Measurements from ENCODE around the gene RFWD3. TPM values are rescaled to one million over a fixed set of nuclear protein-coding genes. Genes with fewer than 3 reads are reported as not detected.

Gene RFWD3
- total RNA-seq, 1 experiment from 2014 or later, result 53.7 TPM

- no peak for TF ChIP-seq SIN3A (IDR thresholded peaks at IDR 0.05; ENCODE audit: borderline replicate concordance, insufficient read depth, low read depth, low read length)
- no peak for TF ChIP-seq TCF7L2 (IDR thresholded peaks at IDR 0.05; ENCODE audit: low read depth, low read length)
- no peak for TF ChIP-seq POLR2AphosphoS5 (IDR thresholded peaks at IDR 0.05; ENCODE audit: low read depth, low read length)
- no peak for TF ChIP-seq REST (IDR thresholded peaks at IDR 0.05; ENCODE audit: insufficient read depth in 1 of 2, low read depth in 2 of 2, low read length in 1 of 2)
- TF ChIP-seq CTCF (IDR thresholded peaks at IDR 0.05), result no peak
- in situ Hi-C loops (cut with HindIII; ENCODE audit: low pct_unique_long_range_greater_than_20kb, low sequenced_read_pairs), result no loop called here
- ATAC-seq (no peak), DNase-seq (ENCODE audit: low read depth, low spot score) (no peak)
- ChIA-PET POLR2A (no interaction called here), CTCF (no interaction called here)
- Histone ChIP-seq H3K4me1 (ENCODE audit: control insufficient read depth, insufficient read depth, low read length) (no peaks in the 10 kb centered on the region), H3K27me3 (ENCODE audit: control insufficient read depth, insufficient read depth, low read length) (no peaks in the 10 kb centered on the region), H3K27ac (ENCODE audit: low read length) (no peak overlapping the region), H3K9me3 (ENCODE audit: control insufficient read depth, insufficient read depth, low read depth, low read length) (no peaks in the 10 kb centered on the region), H3K4me3 (ENCODE audit: low read depth in 2 of 2, low read length in 2 of 2) (no peak overlapping the region), H3K36me3 (ENCODE audit: control insufficient read depth, insufficient read depth, low read length) (peaks cover 52% of the 10 kb centered on the region)
- BruUV-seq (replicated peaks), result no TSS peak
- intact Hi-C loops (cut with micrococcal nuclease; ENCODE audit: unreplicated experiment), result no loop called here
These were observed 39.8 kb downstream of the RFWD3 start for GRCh38 chr16:74626741-74627416.

DNA sequence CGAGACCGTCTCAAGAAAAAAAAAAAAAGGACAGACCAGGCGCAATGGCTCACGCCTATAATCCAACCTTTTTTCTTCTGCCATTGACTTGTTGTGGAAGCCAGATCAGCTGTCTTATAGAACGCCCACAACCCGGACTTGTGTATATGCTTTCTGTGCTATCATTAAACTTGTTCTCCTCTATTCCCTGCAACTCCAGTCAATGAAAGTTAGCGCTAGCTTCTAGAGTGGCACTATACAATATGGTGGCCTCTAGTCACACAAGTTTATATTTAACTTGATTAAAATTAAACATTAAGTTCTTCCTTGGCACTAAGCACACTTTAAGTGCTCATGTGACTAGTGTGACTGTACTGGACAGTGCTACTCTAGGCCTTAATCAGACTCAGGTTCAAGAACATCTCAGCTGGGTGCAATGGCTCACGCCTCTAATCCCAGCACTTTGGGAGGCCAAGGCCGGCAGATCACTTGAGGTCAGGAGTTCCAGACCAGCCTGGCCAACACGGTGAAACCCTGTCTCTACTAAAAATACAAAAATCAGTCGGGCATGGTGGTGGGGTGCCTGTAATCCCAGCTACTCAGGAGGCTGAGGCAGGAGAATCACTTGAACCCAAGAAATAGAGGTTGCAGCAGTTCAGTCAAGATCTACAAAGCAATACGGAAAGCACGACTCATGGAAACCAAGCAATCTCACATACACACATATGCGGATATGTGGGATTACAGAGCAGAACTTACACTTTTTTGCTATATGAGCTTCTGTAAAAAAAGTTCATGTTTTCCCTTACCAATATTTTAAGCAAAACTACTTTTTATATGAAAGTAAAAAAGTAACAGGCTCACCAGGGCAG, 41.0 kb downstream of the RFWD3 start:
- in situ Hi-C loops (cut with HindIII; ENCODE audit: low pct_unique_long_range_greater_than_20kb, low sequenced_read_pairs) (no loop called here), intact Hi-C loops (cut with micrococcal nuclease; ENCODE audit: unreplicated experiment) (no loop called here)
- no TSS peak for BruUV-seq (replicated peaks)
- DNase-seq (ENCODE audit: low read depth, low spot score) (no peak), ATAC-seq (no peak)
- no peak overlapping the region for H3K27ac ChIP-seq (ENCODE audit: low read length)
- no peaks in the 10 kb centered on the region for H3K4me1 ChIP-seq (ENCODE audit: control insufficient read depth, insufficient read depth, low read length)
- no peak for TF ChIP-seq CTCF (IDR thresholded peaks at IDR 0.05)
- ChIA-PET POLR2A (no interaction called here), CTCF (no interaction called here)
- H3K9me3 ChIP-seq (ENCODE audit: control insufficient read depth, insufficient read depth, low read depth, low read length), result no peaks in the 10 kb centered on the region
- H3K4me3 ChIP-seq (ENCODE audit: low read depth in 2 of 2, low read length in 2 of 2), result no peak overlapping the region
- H3K27me3 ChIP-seq (ENCODE audit: control insufficient read depth, insufficient read depth, low read length), result no peaks in the 10 kb centered on the region
- peaks cover 46% of the 10 kb centered on the region for H3K36me3 ChIP-seq (ENCODE audit: control insufficient read depth, insufficient read depth, low read length)

Measured in Panc1 (cell line).